Medulla oblongata (tissue), 1 donor: ENCODE measurements around the gene MCM9.
"Not testable (repeated sequence)": the region's sequence is repeated elsewhere in the genome, so short reads cannot be mapped to it uniquely, and the experiment has no call there.

Source experiments
- DNase-seq: peaks from one replicate; pipeline ENCODE4 v3.0.0-alpha.2; 2015; ENCODE audit errors: extremely low spot score

The MCM9 gene

GRCh38 chr6:118893807-118894424 is 41.0 kb downstream of the MCM9 start, which contains the start of gene ASF1A:
TSS of gene ASF1A (plus strand) at chr6:118894152. CDS start at chr6:118894414, 262 bp downstream.
- DNase-seq, result peak; percentile 99

- peak; percentile 77 for DNase-seq
Observed at GRCh38 chr6:118893064-118893806, 41.7 kb downstream of the MCM9 start.

- DNase-seq, result peak; percentile 50
Observed at GRCh38 chr6:118892355-118892991, 42.5 kb downstream of the MCM9 start.

- DNase-seq, result no peak
Observed at GRCh38 chr6:118890997-118891790, 43.8 kb downstream of the MCM9 start.

- no peak for DNase-seq
Observed at GRCh38 chr6:118889163-118889562, 45.8 kb downstream of the MCM9 start.

GRCh38 chr6:118886641-118887040 is 48.3 kb downstream of the MCM9 start:
- DNase-seq, result no peak

GRCh38 chr6:118882314-118882905 is 52.5 kb downstream of the MCM9 start:
- no peak for DNase-seq

GRCh38 chr6:118881440-118882313 is 53.3 kb downstream of the MCM9 start:
- no peak for DNase-seq

- DNase-seq, result no peak
Observed at GRCh38 chr6:118877806-118878205, 57.2 kb downstream of the MCM9 start.

GRCh38 chr6:118876814-118877213 is 58.1 kb downstream of the MCM9 start:
- DNase-seq, result no peak

- no peak for DNase-seq
Observed at GRCh38 chr6:118876198-118876597, 58.8 kb downstream of the MCM9 start.

- DNase-seq, result no peak
Observed at GRCh38 chr6:118875672-118876071, 59.3 kb downstream of the MCM9 start.

- DNase-seq, result no peak
Observed at GRCh38 chr6:118873239-118873638, 61.7 kb downstream of the MCM9 start.

- no peak for DNase-seq
Observed at GRCh38 chr6:118872726-118873125, 62.2 kb downstream of the MCM9 start.

GRCh38 chr6:118872318-118872717 is 62.6 kb downstream of the MCM9 start:
- no peak for DNase-seq

GRCh38 chr6:118871331-118871730 is 63.6 kb downstream of the MCM9 start:
- no peak for DNase-seq

- no peak for DNase-seq
Observed at GRCh38 chr6:118869894-118870589, 64.9 kb downstream of the MCM9 start.

GRCh38 chr6:118869350-118869749 is 65.6 kb downstream of the MCM9 start:
- no peak for DNase-seq

- DNase-seq, result not testable (repeated sequence)
Observed at GRCh38 chr6:118868901-118869300, 66.1 kb downstream of the MCM9 start.

GRCh38 chr6:118867181-118867580 is 67.8 kb downstream of the MCM9 start:
- no peak for DNase-seq
